Ascending aorta (tissue), 2 donors: Measurements from ENCODE around the gene RTRAF. TPM values are rescaled to one million over a fixed set of nuclear protein-coding genes. Genes with fewer than 3 reads are reported as not detected.

ENCODE experiments used
- DNase-seq, 2 donors: peaks; one replicate each; pipeline ENCODE4 v3.0.0-alpha.2; 2019; ENCODE audit warnings: low spot score in 2 of 2
- H3K27ac ChIP-seq, 2 donors: fragments of 200-600 bp; sonication (generic); one replicate each; pipeline ENCODE4 v1.5.1; 2016 to 2017; ENCODE audit warnings: mild to moderate bottlenecking in 1 of 2
- H3K27me3 ChIP-seq: fragments of 200-600 bp; sonication (generic); one replicate; pipeline ENCODE4 v1.5.1; 2017
- H3K36me3 ChIP-seq, 2 donors: fragments of 200-600 bp; sonication (generic); one replicate each; pipeline ENCODE4 v1.5.1; 2016
- H3K4me1 ChIP-seq, 2 donors: fragments of 200-600 bp; sonication (generic); one replicate each; pipeline ENCODE4 v1.5.1; 2016 to 2017; ENCODE audit warnings: mild to moderate bottlenecking in 1 of 2
- H3K4me3 ChIP-seq, 2 donors: fragments of 200-600 bp; sonication (generic); one replicate each; pipeline ENCODE4 v1.5.1; 2016 to 2017; ENCODE audit warnings: mild to moderate bottlenecking in 1 of 2
- H3K9me3 ChIP-seq, 2 donors: fragments of 200-600 bp; sonication (generic); one replicate each; pipeline ENCODE4 v1.5.1; 2016
- intact Hi-C: fragments of 100-400 bp; cut with DNase I; formaldehyde crosslinking; loops from one replicate; pipeline ENCODE4 v1.15.1; 2023
- total RNA-seq: library from RNA; depleted of rRNA; stranded (reverse); fragments of >200 nt; gene quantifications from one replicate; pipeline ENCODE4 v1.1.0, GENCODE V29; 2016
- TF ChIP-seq, protein P1 (sequence below), 3 experiments: fragments of 200-600 bp in 2 of 3; fragments of 450-650 bp in 1 of 3; sonication (generic) in 2 of 3; IDR thresholded peaks; one replicate each; pipeline ENCODE4 v1.5.1; 2016 to 2019; ENCODE audit warnings: antibody characterized with exemption in 3 of 3, mild to moderate bottlenecking in 1 of 3, moderate library complexity in 1 of 3

The RTRAF gene
- total RNA-seq, 1 donor from 2014 or later: 15.3 TPM

DNA sequence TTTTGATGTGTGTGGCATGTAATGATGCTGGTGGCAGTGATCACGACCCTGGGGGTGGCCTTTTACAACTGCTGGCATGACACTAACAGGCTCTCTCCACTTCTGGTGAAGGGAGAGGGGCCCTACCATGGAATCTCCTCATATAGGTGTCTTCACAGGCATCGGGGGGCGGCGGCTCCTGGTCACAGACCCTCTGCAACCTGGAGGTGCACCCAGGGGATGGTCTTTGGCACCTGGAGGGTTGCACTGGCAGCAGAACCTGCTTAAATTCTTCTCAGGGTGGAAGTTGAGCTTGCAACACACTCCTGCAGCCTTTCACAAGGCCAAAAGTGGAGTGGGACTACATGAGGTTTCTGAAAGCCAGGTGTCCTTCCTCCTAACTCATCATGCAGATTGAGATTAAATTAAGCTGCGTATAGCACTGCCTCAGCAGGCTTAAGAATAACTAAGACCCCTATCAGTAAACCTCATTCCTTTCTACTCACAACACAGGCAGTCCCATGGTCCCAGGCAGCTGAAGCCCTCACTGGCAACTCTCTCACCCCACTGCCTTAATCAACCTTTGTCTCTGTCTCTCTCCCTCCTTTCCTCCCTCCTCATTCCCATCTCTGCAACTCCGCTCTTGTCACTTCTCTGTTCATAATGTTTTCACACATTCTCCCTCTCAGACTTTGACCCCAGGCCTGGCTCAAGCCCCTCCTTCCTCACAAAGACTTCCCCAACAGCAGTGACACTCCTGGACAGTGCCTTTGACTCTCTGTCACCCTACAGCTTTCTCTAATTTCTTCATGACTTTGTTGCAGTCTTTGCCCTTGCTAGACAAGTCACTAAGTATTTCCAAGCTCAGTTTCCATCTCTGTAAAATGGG is 60.6 kb downstream of the RTRAF start:
- Histone ChIP-seq H3K36me3 (no peaks in the 10 kb centered on the region), H3K4me1 (peaks cover 15 to 45% of the 10 kb centered on the region in 2 donors), H3K4me3 (no peak overlapping the region), H3K9me3 (no peaks in the 10 kb centered on the region), H3K27me3 (no peaks in the 10 kb centered on the region), H3K27ac (no peak overlapping the region)
- TF ChIP-seq, protein P1, sequence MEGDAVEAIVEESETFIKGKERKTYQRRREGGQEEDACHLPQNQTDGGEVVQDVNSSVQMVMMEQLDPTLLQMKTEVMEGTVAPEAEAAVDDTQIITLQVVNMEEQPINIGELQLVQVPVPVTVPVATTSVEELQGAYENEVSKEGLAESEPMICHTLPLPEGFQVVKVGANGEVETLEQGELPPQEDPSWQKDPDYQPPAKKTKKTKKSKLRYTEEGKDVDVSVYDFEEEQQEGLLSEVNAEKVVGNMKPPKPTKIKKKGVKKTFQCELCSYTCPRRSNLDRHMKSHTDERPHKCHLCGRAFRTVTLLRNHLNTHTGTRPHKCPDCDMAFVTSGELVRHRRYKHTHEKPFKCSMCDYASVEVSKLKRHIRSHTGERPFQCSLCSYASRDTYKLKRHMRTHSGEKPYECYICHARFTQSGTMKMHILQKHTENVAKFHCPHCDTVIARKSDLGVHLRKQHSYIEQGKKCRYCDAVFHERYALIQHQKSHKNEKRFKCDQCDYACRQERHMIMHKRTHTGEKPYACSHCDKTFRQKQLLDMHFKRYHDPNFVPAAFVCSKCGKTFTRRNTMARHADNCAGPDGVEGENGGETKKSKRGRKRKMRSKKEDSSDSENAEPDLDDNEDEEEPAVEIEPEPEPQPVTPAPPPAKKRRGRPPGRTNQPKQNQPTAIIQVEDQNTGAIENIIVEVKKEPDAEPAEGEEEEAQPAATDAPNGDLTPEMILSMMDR (IDR thresholded peaks at IDR 0.05): no peak
- DNase-seq: no peak
- intact Hi-C loops: no loop called here

DNA sequence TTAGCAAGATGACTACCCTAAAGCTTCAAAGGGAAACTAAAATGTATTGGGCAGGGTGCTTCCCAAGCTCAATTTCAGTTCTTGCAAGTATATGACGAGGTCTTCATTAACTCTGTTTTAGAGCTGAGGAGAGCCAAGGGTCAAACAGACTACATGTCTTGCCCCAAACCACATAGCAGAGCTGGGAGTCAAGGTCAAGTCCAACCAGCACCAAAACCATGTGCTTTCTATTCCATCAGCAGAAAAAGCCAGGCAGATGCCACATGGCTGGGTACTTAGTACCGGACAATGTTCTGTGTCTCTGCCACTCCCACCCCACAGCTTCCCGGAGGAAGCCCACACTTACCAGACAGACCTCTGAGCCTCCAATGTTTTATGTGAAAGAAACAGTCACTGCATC is 61.9 kb downstream of the RTRAF start:
- no peak overlapping the region for H3K4me3 ChIP-seq

DNA sequence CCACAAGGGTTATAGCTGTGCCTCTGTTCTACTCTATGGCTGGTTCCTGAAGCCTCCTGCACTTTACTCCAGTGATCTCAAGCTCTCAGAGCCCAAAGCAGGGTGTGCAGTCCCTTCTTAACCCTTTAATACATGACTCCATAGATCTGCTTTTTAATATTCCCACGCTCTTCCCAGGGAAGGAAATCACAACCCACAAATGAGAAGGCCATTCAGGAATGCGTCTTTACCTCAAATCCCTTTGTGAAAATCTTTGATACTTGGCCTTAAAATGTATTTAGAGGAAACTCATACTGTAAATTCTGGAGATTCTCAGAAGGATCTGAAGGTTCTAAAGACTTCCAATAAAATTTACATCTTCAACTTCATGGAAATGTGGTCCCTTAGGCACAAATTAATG is 62.5 kb downstream of the RTRAF start:
- no peaks in the 10 kb centered on the region for H3K27me3 ChIP-seq
- H3K27ac ChIP-seq: peak overlapping the region in 1 of 2 donors; percentile 24
- intact Hi-C loops: no loop called here
- H3K9me3 ChIP-seq: no peaks in the 10 kb centered on the region
- TF ChIP-seq, protein P1 (IDR thresholded peaks at IDR 0.05): no peak
- no peaks in the 10 kb centered on the region for H3K36me3 ChIP-seq
- H3K4me1 ChIP-seq: peaks cover 13 to 29% of the 10 kb centered on the region in 2 donors
- DNase-seq: no peak
- H3K4me3 ChIP-seq: no peak overlapping the region

More for the DNA sequence above, 61.9 kb downstream of the RTRAF start:
- TF ChIP-seq, protein P1 (IDR thresholded peaks at IDR 0.05): no peak
- H3K9me3 ChIP-seq: no peaks in the 10 kb centered on the region
- DNase-seq: no peak
- no peaks in the 10 kb centered on the region for H3K27me3 ChIP-seq
- no peak overlapping the region for H3K27ac ChIP-seq
- H3K4me1 ChIP-seq: peaks cover 13 to 35% of the 10 kb centered on the region in 2 donors
- no peaks in the 10 kb centered on the region for H3K36me3 ChIP-seq
- intact Hi-C loops: no loop called here

DNA sequence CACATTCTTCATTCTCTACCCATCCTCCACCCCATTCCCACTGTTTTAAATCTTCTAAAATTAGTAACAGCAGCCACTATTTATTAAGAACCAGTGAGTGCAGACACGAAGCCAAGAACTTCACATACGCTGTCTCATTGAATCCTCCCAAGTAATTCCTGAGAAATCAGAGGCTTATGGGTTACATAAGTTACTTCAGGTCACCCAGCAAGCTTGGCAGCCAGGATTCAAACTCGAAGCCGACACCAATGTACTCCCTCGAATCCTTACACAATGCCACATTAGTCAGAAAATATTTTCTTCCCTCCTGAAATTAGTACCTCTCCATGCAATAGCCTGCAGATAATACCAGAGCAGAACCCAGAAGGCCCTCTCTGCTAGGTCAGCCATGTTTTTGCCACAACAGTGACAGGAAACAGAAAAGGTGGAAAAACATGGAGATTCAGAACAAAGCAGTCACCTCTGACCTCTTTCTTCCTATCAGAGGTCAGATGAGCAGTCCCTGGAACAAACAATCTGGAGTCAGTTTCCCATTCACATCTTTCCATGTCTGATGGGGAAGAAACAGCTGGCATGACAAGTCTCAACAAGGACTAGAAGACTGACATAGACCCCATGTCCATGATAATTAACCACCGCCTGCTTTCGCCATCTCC is 63.1 kb downstream of the RTRAF start:
- Histone ChIP-seq H3K4me3 (no peak overlapping the region), H3K27me3 (no peaks in the 10 kb centered on the region), H3K4me1 (peaks cover 13 to 27% of the 10 kb centered on the region in 2 donors), H3K27ac (peak overlapping the region in 1 of 2 donors; percentile 39), H3K9me3 (no peaks in the 10 kb centered on the region), H3K36me3 (no peaks in the 10 kb centered on the region)
- TF ChIP-seq, protein P1 (IDR thresholded peaks at IDR 0.05): no peak
- no peak for DNase-seq
- intact Hi-C loops: no loop called here

DNA sequence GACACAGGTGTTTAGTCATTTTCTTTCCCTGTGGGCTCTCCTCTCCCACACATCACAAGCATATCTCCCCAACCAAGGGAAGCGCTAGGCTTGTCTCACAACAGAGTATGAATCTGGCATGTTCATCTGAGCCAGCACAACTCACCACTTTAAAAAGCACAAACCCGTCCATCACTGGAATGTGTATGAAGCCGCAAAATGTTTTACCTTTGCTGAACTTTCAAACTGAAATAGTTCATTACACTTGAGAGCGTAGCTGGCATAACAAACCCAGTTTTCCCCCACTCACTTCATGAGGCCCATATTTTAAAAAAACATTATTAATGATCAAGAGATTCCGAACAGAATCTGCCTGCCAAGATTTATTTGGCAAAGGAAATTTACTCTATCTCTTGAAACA is 63.7 kb downstream of the RTRAF start:
- no peaks in the 10 kb centered on the region for H3K36me3 ChIP-seq
- no peaks in the 10 kb centered on the region for H3K9me3 ChIP-seq
- H3K27me3 ChIP-seq: no peaks in the 10 kb centered on the region
- intact Hi-C loops: no loop called here
- H3K27ac ChIP-seq: peak overlapping the region in 1 of 2 donors; percentile 39
- DNase-seq: no peak
- TF ChIP-seq, protein P1 (IDR thresholded peaks at IDR 0.05): no peak
- peaks cover 13 to 27% of the 10 kb centered on the region in 2 donors for H3K4me1 ChIP-seq
- H3K4me3 ChIP-seq: no peak overlapping the region
